ENCODE results near the gene CYLD.

Gene CYLD

DNA sequence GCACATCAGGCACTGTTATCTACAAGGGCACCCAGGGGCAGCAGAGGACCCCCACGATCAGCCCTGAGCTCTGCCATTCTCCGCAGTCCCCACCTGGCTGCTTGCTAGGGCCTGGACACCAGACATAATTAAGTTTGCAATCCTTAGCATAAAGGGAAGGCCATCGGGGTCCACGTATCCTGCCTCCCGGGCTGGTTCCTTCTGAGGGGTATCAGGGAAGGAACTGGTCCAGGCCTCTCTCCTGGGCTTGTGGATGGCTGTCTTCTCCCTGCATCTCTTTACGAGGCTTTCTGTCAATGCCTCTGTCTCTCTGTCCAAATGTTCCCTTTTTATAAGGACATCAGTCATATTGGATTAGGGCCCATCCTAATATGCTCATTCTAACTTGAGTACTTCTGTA is 77.8 kb downstream of the CYLD start:
- Histone ChIP-seq H3K36me3 (ENCODE audit: insufficient read depth, low read length) (no peaks in the 10 kb centered on the region), H3K4me3 (ENCODE audit: low read depth, low read length) (no peak overlapping the region), H2AFZ (ENCODE audit: low read length, unreplicated experiment) (no peak overlapping the region), H3K79me2 (ENCODE audit: control insufficient read depth, insufficient read depth, low read length, unreplicated experiment) (no peaks in the 10 kb centered on the region), H3K4me1 (ENCODE audit: control insufficient read depth, insufficient read depth, low read length, unreplicated experiment) (no peaks in the 10 kb centered on the region), H3K27me3 (ENCODE audit: insufficient read depth, low read length) (peaks cover 36% of the 10 kb centered on the region), H3K27ac (ENCODE audit: low read depth, low read length) (no peak overlapping the region)

DNA sequence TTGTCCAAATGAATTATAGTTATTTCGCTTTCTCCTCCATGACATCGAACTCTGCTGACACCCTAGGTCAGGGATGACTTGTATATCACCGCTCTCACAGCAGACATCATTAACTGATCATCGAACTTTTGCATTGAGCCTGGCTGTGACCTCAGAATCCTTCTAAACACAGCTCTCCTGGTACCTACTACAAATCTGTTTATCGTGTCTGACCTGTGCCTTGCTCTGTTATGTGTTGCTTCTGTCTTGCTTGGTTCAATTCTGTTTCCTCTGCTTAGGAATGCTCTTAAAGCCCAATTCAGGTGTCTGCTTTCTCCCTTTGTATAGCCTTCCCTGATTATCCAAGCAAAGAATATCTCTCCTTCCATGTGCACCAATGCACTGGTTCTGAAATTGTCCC is 78.3 kb downstream of the CYLD start:
- no peak overlapping the region for H3K27ac ChIP-seq (ENCODE audit: low read depth, low read length)
- no peaks in the 10 kb centered on the region for H3K79me2 ChIP-seq (ENCODE audit: control insufficient read depth, insufficient read depth, low read length, unreplicated experiment)
- no peak overlapping the region for H3K4me3 ChIP-seq (ENCODE audit: low read depth, low read length)
- H3K4me1 ChIP-seq (ENCODE audit: control insufficient read depth, insufficient read depth, low read length, unreplicated experiment): no peaks in the 10 kb centered on the region
- peaks cover 36% of the 10 kb centered on the region for H3K27me3 ChIP-seq (ENCODE audit: insufficient read depth, low read length)
- no peak overlapping the region for H2AFZ ChIP-seq (ENCODE audit: low read length, unreplicated experiment)
- no peaks in the 10 kb centered on the region for H3K36me3 ChIP-seq (ENCODE audit: insufficient read depth, low read length)

DNA sequence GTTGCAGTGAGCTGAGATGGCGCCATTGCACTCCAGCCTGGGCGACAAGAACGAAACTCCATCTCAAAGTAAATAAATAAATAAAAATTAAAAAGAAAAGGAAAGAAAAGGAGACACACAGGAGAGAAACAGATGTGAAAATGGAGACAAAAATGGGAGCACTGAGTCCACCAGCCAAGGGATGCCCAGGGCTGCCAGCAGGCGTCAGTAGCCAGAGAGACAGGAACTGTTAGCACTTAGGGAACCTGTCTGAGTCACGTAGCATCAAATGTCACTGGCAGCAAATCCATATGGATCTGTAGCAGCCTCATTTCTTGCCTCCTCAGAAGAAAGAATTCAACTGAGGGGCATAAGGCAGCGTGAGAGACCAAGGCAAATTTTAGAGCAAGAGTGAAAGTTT is 79.7 kb downstream of the CYLD start:
- no peak overlapping the region for H2AFZ ChIP-seq (ENCODE audit: low read length, unreplicated experiment)
- no peaks in the 10 kb centered on the region for H3K36me3 ChIP-seq (ENCODE audit: insufficient read depth, low read length)
- H3K27me3 ChIP-seq (ENCODE audit: insufficient read depth, low read length): peaks cover 39% of the 10 kb centered on the region

DNA sequence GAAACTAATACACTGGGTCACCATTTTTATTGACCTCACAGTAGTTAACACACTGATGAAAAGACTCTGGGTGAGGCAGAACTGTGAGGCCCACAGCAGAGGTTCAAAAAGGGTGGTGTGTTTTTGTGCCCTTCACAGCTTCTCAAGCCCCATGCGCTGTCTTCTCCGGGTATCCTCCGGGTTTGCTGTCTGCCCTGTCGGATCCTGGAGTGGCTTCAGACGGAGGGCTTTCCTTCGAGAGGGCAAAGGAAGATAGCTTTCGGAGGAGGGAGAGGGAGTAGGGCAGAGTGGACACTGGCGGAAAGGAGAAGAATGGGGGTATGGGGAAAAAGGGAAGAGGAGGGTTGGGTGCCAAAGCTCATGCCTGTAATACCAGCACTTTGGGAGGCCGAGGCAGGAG is 80.8 kb downstream of the CYLD start:
- Histone ChIP-seq H3K36me3 (ENCODE audit: insufficient read depth, low read length) (no peaks in the 10 kb centered on the region), H3K27ac (ENCODE audit: low read depth, low read length) (no peak overlapping the region), H3K27me3 (ENCODE audit: insufficient read depth, low read length) (peaks cover 35% of the 10 kb centered on the region), H3K4me3 (ENCODE audit: low read depth, low read length) (no peak overlapping the region), H3K79me2 (ENCODE audit: control insufficient read depth, insufficient read depth, low read length, unreplicated experiment) (no peaks in the 10 kb centered on the region), H3K4me1 (ENCODE audit: control insufficient read depth, insufficient read depth, low read length, unreplicated experiment) (no peaks in the 10 kb centered on the region), H2AFZ (ENCODE audit: low read length, unreplicated experiment) (no peak overlapping the region)

More for the DNA sequence above, 79.7 kb downstream of the CYLD start:
- Histone ChIP-seq H3K79me2 (ENCODE audit: control insufficient read depth, insufficient read depth, low read length, unreplicated experiment) (no peaks in the 10 kb centered on the region), H3K4me3 (ENCODE audit: low read depth, low read length) (no peak overlapping the region), H3K27ac (ENCODE audit: low read depth, low read length) (no peak overlapping the region), H3K4me1 (ENCODE audit: control insufficient read depth, insufficient read depth, low read length, unreplicated experiment) (no peaks in the 10 kb centered on the region)

DNA sequence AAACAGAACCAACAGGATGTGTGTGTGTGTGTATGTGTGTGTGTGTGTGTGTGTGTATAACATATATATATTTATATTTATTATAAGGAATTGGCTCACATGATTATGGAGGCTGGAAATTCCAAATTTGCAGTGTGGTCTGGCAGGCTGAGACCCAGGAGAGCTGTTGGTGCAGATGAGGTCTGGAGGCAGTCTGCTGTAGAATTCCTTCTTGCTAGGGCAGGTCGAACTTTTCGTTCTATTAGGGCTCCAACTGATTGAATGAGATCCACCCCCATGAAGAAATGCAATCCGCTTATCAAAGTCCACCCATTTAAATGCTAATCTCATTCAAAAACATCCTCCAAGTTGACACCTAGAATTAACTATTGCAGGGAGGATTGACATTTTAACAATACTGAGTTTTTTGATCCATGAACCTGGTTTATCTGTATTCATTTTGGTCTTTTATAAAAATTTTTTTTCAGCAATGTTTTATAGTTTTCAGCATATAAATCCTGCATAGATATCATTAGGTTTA is 85.0 kb downstream of the CYLD start:
- H2AFZ ChIP-seq (ENCODE audit: low read length, unreplicated experiment): no peak overlapping the region
- no peaks in the 10 kb centered on the region for H3K79me2 ChIP-seq (ENCODE audit: control insufficient read depth, insufficient read depth, low read length, unreplicated experiment)
- H3K4me1 ChIP-seq (ENCODE audit: control insufficient read depth, insufficient read depth, low read length, unreplicated experiment): no peaks in the 10 kb centered on the region
- H3K27ac ChIP-seq (ENCODE audit: low read depth, low read length): no peak overlapping the region
- no peak overlapping the region for H3K4me3 ChIP-seq (ENCODE audit: low read depth, low read length)
- no peaks in the 10 kb centered on the region for H3K36me3 ChIP-seq (ENCODE audit: insufficient read depth, low read length)
- H3K27me3 ChIP-seq (ENCODE audit: insufficient read depth, low read length): peaks cover 50% of the 10 kb centered on the region

- no peaks in the 10 kb centered on the region for H3K4me1 ChIP-seq (ENCODE audit: control insufficient read depth, insufficient read depth, low read length, unreplicated experiment)
- no peaks in the 10 kb centered on the region for H3K36me3 ChIP-seq (ENCODE audit: insufficient read depth, low read length)
- no peaks in the 10 kb centered on the region for H3K79me2 ChIP-seq (ENCODE audit: control insufficient read depth, insufficient read depth, low read length, unreplicated experiment)
- peaks cover 54% of the 10 kb centered on the region for H3K27me3 ChIP-seq (ENCODE audit: insufficient read depth, low read length)
- no peak overlapping the region for H3K4me3 ChIP-seq (ENCODE audit: low read depth, low read length)
- no peak overlapping the region for H3K27ac ChIP-seq (ENCODE audit: low read depth, low read length)
- no peak overlapping the region for H2AFZ ChIP-seq (ENCODE audit: low read length, unreplicated experiment)
Observed at GRCh38 chr16:50828164-50828702, 86.3 kb downstream of the CYLD start.

DNA sequence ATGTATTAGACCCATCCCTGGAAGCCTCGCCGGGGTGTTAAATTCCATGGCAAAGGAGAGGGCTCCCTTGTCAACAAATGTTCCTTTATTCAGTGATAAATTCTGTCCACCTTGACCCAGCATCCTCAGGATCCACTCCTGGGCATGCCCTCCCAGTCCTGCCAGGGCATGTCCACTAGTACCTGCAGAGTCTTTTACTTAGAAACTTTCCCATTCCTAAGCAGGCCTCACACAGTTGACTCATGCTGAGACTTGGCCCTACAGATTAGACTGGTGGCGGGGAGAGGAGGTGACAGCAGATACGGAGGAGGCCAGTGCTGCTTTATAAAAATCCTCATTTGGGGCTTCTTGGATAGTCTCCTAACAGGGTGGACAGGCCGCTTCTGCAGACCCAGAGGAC is 88.8 kb downstream of the CYLD start:
- Histone ChIP-seq H3K4me3 (ENCODE audit: low read depth, low read length) (no peak overlapping the region), H2AFZ (ENCODE audit: low read length, unreplicated experiment) (no peak overlapping the region), H3K36me3 (ENCODE audit: insufficient read depth, low read length) (no peaks in the 10 kb centered on the region), H3K4me1 (ENCODE audit: control insufficient read depth, insufficient read depth, low read length, unreplicated experiment) (no peaks in the 10 kb centered on the region), H3K27ac (ENCODE audit: low read depth, low read length) (no peak overlapping the region), H3K79me2 (ENCODE audit: control insufficient read depth, insufficient read depth, low read length, unreplicated experiment) (no peaks in the 10 kb centered on the region), H3K27me3 (ENCODE audit: insufficient read depth, low read length) (peaks cover 66% of the 10 kb centered on the region)

DNA sequence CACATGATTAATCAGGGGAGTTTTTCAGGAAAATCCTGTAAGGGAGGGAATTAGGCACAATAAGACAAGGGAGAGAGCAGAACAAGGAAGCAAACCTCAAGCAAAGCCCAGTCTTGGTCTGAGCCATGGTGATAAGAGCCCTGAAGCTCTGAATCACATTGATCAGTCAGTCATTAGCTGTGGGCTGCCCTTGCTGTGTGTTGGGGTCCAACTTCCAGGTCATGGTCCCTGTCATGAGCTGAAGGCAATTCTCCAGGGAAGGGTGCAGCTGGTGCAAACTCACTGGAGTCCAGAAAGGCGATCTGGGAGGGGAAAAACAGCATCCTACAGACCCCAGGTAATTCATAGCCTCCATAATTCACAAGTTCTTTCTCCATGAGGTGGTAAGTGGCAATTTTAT is 89.9 kb downstream of the CYLD start:
- no peak overlapping the region for H3K4me3 ChIP-seq (ENCODE audit: low read depth, low read length)
- H3K27ac ChIP-seq (ENCODE audit: low read depth, low read length): no peak overlapping the region
- H3K4me1 ChIP-seq (ENCODE audit: control insufficient read depth, insufficient read depth, low read length, unreplicated experiment): no peaks in the 10 kb centered on the region
- no peaks in the 10 kb centered on the region for H3K79me2 ChIP-seq (ENCODE audit: control insufficient read depth, insufficient read depth, low read length, unreplicated experiment)
- no peaks in the 10 kb centered on the region for H3K36me3 ChIP-seq (ENCODE audit: insufficient read depth, low read length)
- no peak overlapping the region for H2AFZ ChIP-seq (ENCODE audit: low read length, unreplicated experiment)
- peaks cover 68% of the 10 kb centered on the region for H3K27me3 ChIP-seq (ENCODE audit: insufficient read depth, low read length)

- Histone ChIP-seq H2AFZ (ENCODE audit: low read length, unreplicated experiment) (no peak overlapping the region), H3K27ac (ENCODE audit: low read depth, low read length) (no peak overlapping the region), H3K79me2 (ENCODE audit: control insufficient read depth, insufficient read depth, low read length, unreplicated experiment) (no peaks in the 10 kb centered on the region), H3K36me3 (ENCODE audit: insufficient read depth, low read length) (no peaks in the 10 kb centered on the region), H3K27me3 (ENCODE audit: insufficient read depth, low read length) (peaks cover 55% of the 10 kb centered on the region), H3K4me3 (ENCODE audit: low read depth, low read length) (no peak overlapping the region), H3K4me1 (ENCODE audit: control insufficient read depth, insufficient read depth, low read length, unreplicated experiment) (no peaks in the 10 kb centered on the region)
Observed at GRCh38 chr16:50833929-50834328, 92.0 kb downstream of the CYLD start.

- no peak overlapping the region for H2AFZ ChIP-seq (ENCODE audit: low read length, unreplicated experiment)
- H3K27ac ChIP-seq (ENCODE audit: low read depth, low read length): no peak overlapping the region
- peaks cover 54% of the 10 kb centered on the region for H3K27me3 ChIP-seq (ENCODE audit: insufficient read depth, low read length)
- H3K4me3 ChIP-seq (ENCODE audit: low read depth, low read length): no peak overlapping the region
- no peaks in the 10 kb centered on the region for H3K79me2 ChIP-seq (ENCODE audit: control insufficient read depth, insufficient read depth, low read length, unreplicated experiment)
- no peaks in the 10 kb centered on the region for H3K4me1 ChIP-seq (ENCODE audit: control insufficient read depth, insufficient read depth, low read length, unreplicated experiment)
- H3K36me3 ChIP-seq (ENCODE audit: insufficient read depth, low read length): no peaks in the 10 kb centered on the region
Observed at GRCh38 chr16:50834701-50835100, 92.8 kb downstream of the CYLD start.

DNA sequence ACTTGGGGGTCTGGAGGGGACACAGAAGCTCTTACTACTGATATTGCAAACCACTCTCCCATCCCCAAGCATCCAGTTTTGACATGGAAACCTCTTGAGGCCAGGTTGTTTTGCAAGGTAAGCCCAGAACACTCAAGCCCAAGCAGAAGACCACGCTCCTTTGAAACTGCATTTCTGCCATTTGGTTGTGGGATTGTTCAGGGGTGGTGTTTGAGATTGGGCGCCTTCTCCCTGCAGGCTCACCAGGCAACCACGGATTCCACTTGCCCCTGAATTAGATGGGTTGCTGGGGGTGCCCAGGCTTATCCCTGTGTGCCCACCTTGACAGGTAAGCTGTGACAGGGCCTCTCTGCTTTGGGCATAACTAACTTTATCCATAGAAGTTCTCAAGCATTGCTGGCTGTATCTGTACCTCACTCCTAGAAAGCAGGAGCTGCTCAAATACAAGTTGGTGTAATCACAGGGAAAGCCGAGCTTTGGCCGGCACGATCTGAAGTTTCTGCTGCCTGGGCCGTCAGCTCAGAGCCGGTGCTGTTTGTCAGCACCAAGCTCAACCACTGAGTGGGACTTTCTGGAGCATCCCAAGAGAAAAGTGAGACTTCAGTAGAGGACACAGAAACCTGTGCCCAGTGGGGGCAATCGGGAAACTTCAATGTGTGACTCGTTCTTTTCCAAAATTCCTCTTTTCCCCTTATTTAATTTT is 93.6 kb downstream of the CYLD start:
- Histone ChIP-seq H3K27ac (ENCODE audit: low read depth, low read length) (no peak overlapping the region), H3K27me3 (ENCODE audit: insufficient read depth, low read length) (peaks cover 62% of the 10 kb centered on the region), H3K4me3 (ENCODE audit: low read depth, low read length) (no peak overlapping the region), H3K4me1 (ENCODE audit: control insufficient read depth, insufficient read depth, low read length, unreplicated experiment) (no peaks in the 10 kb centered on the region), H3K36me3 (ENCODE audit: insufficient read depth, low read length) (no peaks in the 10 kb centered on the region), H2AFZ (ENCODE audit: low read length, unreplicated experiment) (no peak overlapping the region), H3K79me2 (ENCODE audit: control insufficient read depth, insufficient read depth, low read length, unreplicated experiment) (no peaks in the 10 kb centered on the region)
